Measurements from ENCODE around the gene RAD51B. TPM values are rescaled to one million over a fixed set of nuclear protein-coding genes. Genes with fewer than 3 reads are reported as not detected.

The RAD51B gene
- total and polyA plus RNA-seq, 9 of the 15 experiments (the other 6 are each of a cell fraction or from before 2014, with no cell fraction given), result 8.5 to 17.3 (median 11.3) TPM

DNA sequence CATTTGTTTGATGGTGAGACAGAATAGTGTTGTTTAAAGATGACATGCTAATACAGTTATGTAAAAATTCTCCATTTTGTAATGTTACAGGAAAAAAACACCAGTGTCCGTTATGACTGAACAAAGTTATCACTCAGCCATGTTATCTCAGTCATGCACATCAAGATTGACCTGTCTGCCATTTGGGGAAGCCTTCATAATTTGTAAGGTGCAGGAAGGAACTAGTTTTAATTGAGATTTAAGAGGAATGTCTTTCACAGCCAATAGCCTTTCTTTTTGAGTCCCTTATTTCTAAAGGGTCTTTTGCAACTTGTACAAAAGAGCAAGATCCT, 432.2 kb downstream of the RAD51B start:
- Histone ChIP-seq H3K4me2 (ENCODE audit: insufficient read depth, low read length) (no peak overlapping the region; the same call in 1 of the 2 replicates), H4K20me1 (replicated peaks; ENCODE audit: control insufficient read depth, insufficient read depth, low read length) (no peaks in the 10 kb centered on the region), H3K27me3 (ENCODE audit: control insufficient read depth in 2 of 2, insufficient read depth in 2 of 2, low read length in 2 of 2) (no peaks in the 10 kb centered on the region), H3K79me2 (ENCODE audit: control insufficient read depth, insufficient read depth, low read length) (no peaks in the 10 kb centered on the region), H3K9me3 (replicated peaks; ENCODE audit: control insufficient read depth, insufficient read depth, low read depth, low read length) (no peaks in the 10 kb centered on the region), H3K4me3 (no peak overlapping the region), H3K4me1 (replicated peaks in 1 of 2; ENCODE audit: control insufficient read depth in 2 of 2, insufficient read depth in 2 of 2, low read length in 2 of 2) (peaks cover 0 to 14% of the 10 kb centered on the region in 2 experiments; a peak in 2 of 5 replicates), H3K9ac (ENCODE audit: insufficient read depth in 1 of 2, low read depth in 2 of 2, low read length in 2 of 2) (no peak overlapping the region), H2AFZ (ENCODE audit: low read depth, low read length) (peak overlapping the region; percentile 21; the same call in 1 of the 2 replicates), H3K27ac (ENCODE audit: extremely low read depth, low read depth, low read length) (no peak overlapping the region), H3K36me3 (ENCODE audit: control insufficient read depth, insufficient read depth, low read length) (no peaks in the 10 kb centered on the region), H3K9me1 (ENCODE audit: control insufficient read depth, insufficient read depth, low read length) (no peaks in the 10 kb centered on the region)
- POLR2A ChIA-PET, result interaction anchor here (0.9 kb wide), 1 partner anchor 9 kb away, joined by 3 read pairs; no protein-coding TSS in a partner anchor
- intact Hi-C loops (cut with micrococcal nuclease), result no loop called here
- no peak for DNase-seq (ENCODE audit: extremely low read depth in 1 of 4, low spot score in 3 of 4)
- BruUV-seq (replicated peaks), result no TSS peak
- FAIRE-seq, result no peak
- in situ Hi-C loops (cut with MboI), result no loop called here
- CTCF ChIA-PET (ENCODE audit: low intra/inter-chr PET ratio), result no interaction called here
- 0% methylated on average over 1 of the region's 1 CpG for WGBS (ENCODE audit: insufficient coverage, low coverage, missing lambda C conversion rate)
- ATAC-seq, result no peak
- TF ChIP-seq GABPB2 (CRISPR knock-in tag; conservative IDR thresholded peaks at IDR 0.05) (no peak), RAD21 (CRISPR knock-in tag; conservative IDR thresholded peaks at IDR 0.05 in 1 of 2, IDR thresholded peaks at IDR 0.05 in 1 of 2) (peak in 1 of 2 experiments; percentile 0; a peak in 1 of 4 replicates)

DNA sequence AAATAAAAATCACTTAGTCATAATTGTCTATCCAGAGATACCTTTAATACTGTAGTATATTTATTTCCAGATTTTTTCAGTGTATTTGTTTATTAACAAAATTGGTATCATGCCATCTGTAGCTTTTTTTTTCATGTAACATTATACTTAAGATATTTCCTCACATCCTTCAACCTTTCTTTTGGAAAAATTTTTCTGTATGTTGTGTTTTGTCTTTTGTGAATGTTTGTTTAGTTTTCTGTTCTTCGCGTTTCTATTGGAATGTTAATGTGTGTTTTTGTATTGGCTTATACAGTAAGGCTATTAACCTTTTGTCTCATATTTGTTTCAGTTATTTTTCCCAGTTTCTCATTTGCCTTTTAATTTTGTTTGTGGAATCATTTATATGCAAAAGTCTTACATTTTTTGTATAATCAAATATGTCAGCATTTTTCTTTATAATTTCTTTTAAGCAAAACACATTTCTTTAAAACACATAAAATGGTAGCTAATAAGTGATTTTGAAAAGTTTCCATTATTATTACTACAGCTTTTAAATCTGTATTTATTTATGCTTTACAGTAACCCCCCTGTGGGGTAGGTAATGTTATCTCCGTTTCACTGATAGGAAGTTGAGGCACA, 433.7 kb downstream of the RAD51B start:
- ChIA-PET CTCF (ENCODE audit: low intra/inter-chr PET ratio) (no interaction called here), POLR2A (no interaction called here)
- ATAC-seq (no peak), DNase-seq (ENCODE audit: extremely low read depth in 1 of 4, low spot score in 3 of 4) (no peak), FAIRE-seq (no peak)
- no peak overlapping the region for H3K27ac ChIP-seq (ENCODE audit: extremely low read depth, low read depth, low read length)
- H3K4me3 ChIP-seq, result no peak overlapping the region
- TF ChIP-seq E2F4 (CRISPR knock-in tag; IDR thresholded peaks at IDR 0.05; ENCODE audit: low read depth) (no peak), ZNF583 (CRISPR knock-in tag; IDR thresholded peaks at IDR 0.05) (no peak), ZNF316 (IDR thresholded peaks at IDR 0.05) (peak; percentile 78), NCOR1 (IDR thresholded peaks at IDR 0.05) (no peak), FIP1L1 (IDR thresholded peaks at IDR 0.05; ENCODE audit: low read depth, low read length, poor library complexity, severe bottlenecking) (no peak), MCM5 (IDR thresholded peaks at IDR 0.05; ENCODE audit: low read depth) (no peak), DNMT1 (IDR thresholded peaks at IDR 0.05) (no peak), C11orf30 (IDR thresholded peaks at IDR 0.05; ENCODE audit: low read depth) (peak; percentile 54; the same call in 1 of the 2 replicates), BDP1 (IDR thresholded peaks at IDR 0.05; ENCODE audit: insufficient read depth, insufficient read length) (no peak), SNAPC5 (CRISPR knock-in tag; IDR thresholded peaks at IDR 0.05) (no peak), GABPB2 (CRISPR knock-in tag; conservative IDR thresholded peaks at IDR 0.05) (no peak), U2AF1 (optimal IDR thresholded peaks at IDR 0.05; ENCODE audit: low read depth, low read length) (no peak)
- no peak overlapping the region for H2AFZ ChIP-seq (ENCODE audit: low read depth, low read length)
- WGBS (ENCODE audit: insufficient coverage, low coverage, missing lambda C conversion rate), result 73% methylated on average over 3 of the region's 3 CpGs
- no peaks in the 10 kb centered on the region for H3K27me3 ChIP-seq (ENCODE audit: control insufficient read depth in 2 of 2, insufficient read depth in 2 of 2, low read length in 2 of 2)
- H3K4me2 ChIP-seq (ENCODE audit: insufficient read depth, low read length), result no peak overlapping the region
- no TSS peak for BruUV-seq (replicated peaks)
- intact Hi-C loops (cut with micrococcal nuclease) (no loop called here), in situ Hi-C loops (cut with MboI) (no loop called here)
- no peaks in the 10 kb centered on the region for H4K20me1 ChIP-seq (replicated peaks; ENCODE audit: control insufficient read depth, insufficient read depth, low read length)
- H3K9me1 ChIP-seq (ENCODE audit: control insufficient read depth, insufficient read depth, low read length), result no peaks in the 10 kb centered on the region
- peaks cover 0 to 9% of the 10 kb centered on the region in 2 experiments; a peak in 2 of 5 replicates for H3K4me1 ChIP-seq (replicated peaks in 1 of 2; ENCODE audit: control insufficient read depth in 2 of 2, insufficient read depth in 2 of 2, low read length in 2 of 2)
- no peaks in the 10 kb centered on the region for H3K79me2 ChIP-seq (ENCODE audit: control insufficient read depth, insufficient read depth, low read length)
- no peaks in the 10 kb centered on the region for H3K9me3 ChIP-seq (replicated peaks; ENCODE audit: control insufficient read depth, insufficient read depth, low read depth, low read length)
- H3K9ac ChIP-seq (ENCODE audit: insufficient read depth in 1 of 2, low read depth in 2 of 2, low read length in 2 of 2), result no peak overlapping the region
- no peaks in the 10 kb centered on the region for H3K36me3 ChIP-seq (ENCODE audit: control insufficient read depth, insufficient read depth, low read length)

Measured in K562 (cell line).